HepG2 (cell line): ENCODE data around the gene C2orf92. TPM values are rescaled to one million over a fixed set of nuclear protein-coding genes. Genes with fewer than 3 reads are reported as not detected.

ENCODE experiments used
- ARID2 ChIP-seq: sonication (generic); formaldehyde crosslinking; IDR thresholded peaks from 2 replicates; pipeline ENCODE4 v1.8.1; 2022; ENCODE audit warnings: mild to moderate bottlenecking, missing genetic modification reagents, borderline replicate concordance
- FLYWCH1 ChIP-seq: sonication (generic); formaldehyde crosslinking; IDR thresholded peaks from 2 replicates; pipeline ENCODE4 v1.8.1; 2023; ENCODE audit warnings: mild to moderate bottlenecking, missing genetic modification reagents
- IRX3 ChIP-seq: sonication (generic); formaldehyde crosslinking; IDR thresholded peaks from 2 replicates; pipeline ENCODE4 v1.8.1; 2023; ENCODE audit warnings: mild to moderate bottlenecking, low read depth, missing genetic modification reagents, borderline replicate concordance
- KDM4B ChIP-seq: sonication (generic); formaldehyde crosslinking; IDR thresholded peaks from 2 replicates; pipeline ENCODE4 v1.4.0; 2020; ENCODE audit warnings: missing genetic modification reagents
- MEIS2 ChIP-seq: sonication (generic); formaldehyde crosslinking; IDR thresholded peaks from 2 replicates; pipeline ENCODE4 v1.9.0; 2021; ENCODE audit warnings: mild to moderate bottlenecking, missing genetic modification reagents
- NR2F2 ChIP-seq: IDR thresholded peaks from 2 replicates; pipeline ENCODE4 v1.6.1; 2012; ENCODE audit warnings: low read depth, inconsistent platforms, borderline replicate concordance
- TAF1 ChIP-seq: sonication (generic); formaldehyde crosslinking; IDR thresholded peaks from 2 replicates; pipeline ENCODE4 v1.4.0; 2020; ENCODE audit warnings: missing genetic modification reagents
- TARDBP ChIP-seq: sonication (generic); formaldehyde crosslinking; IDR thresholded peaks from 2 replicates; pipeline ENCODE4 v1.8.0; 2022; ENCODE audit warnings: mild to moderate bottlenecking, missing genetic modification reagents
- TP53 ChIP-seq: sonication (generic); formaldehyde crosslinking; conservative IDR thresholded peaks from 2 replicates; pipeline ENCODE4 v1.4.0; 2020; ENCODE audit warnings: missing genetic modification reagents
- ZNF180 ChIP-seq: sonication (generic); formaldehyde crosslinking; IDR thresholded peaks from 2 replicates; pipeline ENCODE4 v1.4.0; 2020; ENCODE audit warnings: low read depth, missing genetic modification reagents, borderline replicate concordance
- ZNF430 ChIP-seq: sonication (generic); formaldehyde crosslinking; IDR thresholded peaks from 2 replicates; pipeline ENCODE4 v1.9.0; 2021; ENCODE audit warnings: mild to moderate bottlenecking, missing genetic modification reagents
- ZNF550 ChIP-seq: sonication (generic); formaldehyde crosslinking; IDR thresholded peaks from 2 replicates; pipeline ENCODE4 v1.4.0; 2020; ENCODE audit warnings: mild to moderate bottlenecking, missing genetic modification reagents, borderline replicate concordance
- ZNF556 ChIP-seq: sonication (generic); formaldehyde crosslinking; IDR thresholded peaks from 2 replicates; pipeline ENCODE4 v1.4.0; 2020; ENCODE audit warnings: mild to moderate bottlenecking, missing genetic modification reagents, borderline replicate concordance
- ZNF83 ChIP-seq: sonication (generic); formaldehyde crosslinking; IDR thresholded peaks from 2 replicates; pipeline ENCODE4 v1.4.0; 2020; ENCODE audit warnings: missing genetic modification reagents, mild to moderate bottlenecking, borderline replicate concordance
- polyA plus RNA-seq, 8 experiments: library from polyadenylated mRNA; depleted of rRNA in 3 of 8; stranded (reverse) in 7 of 8; unstranded in 1 of 8; fragments of >200 nt; fragmentation: Illumina TruSeq in 4 of 8; extraction: Trizol in 4 of 8; gene quantifications; 2 replicates each; pipeline versions ENCODE4 v1.2.1 to v1.2.3, GENCODE V29; 2011 to 2016; ENCODE audit warnings: low read depth in 4 of 8, missing spikeins in 1 of 8, mixed read lengths in 1 of 8; ENCODE audit not compliant: insufficient read depth in 1 of 8
- total RNA-seq, 5 experiments: library from RNA; depleted of rRNA; stranded (reverse); fragments of >200 nt; fragmentation: Illumina TruSeq; extraction: Trizol; gene quantifications; 2 replicates each; pipeline ENCODE4 v1.2.3, GENCODE V29; 2016; ENCODE audit warnings: low read depth in 1 of 5
- TF ChIP-seq, protein P1 (sequence below): sonication (generic); formaldehyde crosslinking; IDR thresholded peaks from 2 replicates; pipeline ENCODE4 v1.4.0; 2020; ENCODE audit warnings: mild to moderate bottlenecking, missing genetic modification reagents
- TF ChIP-seq, protein P2 (sequence below): sonication (generic); formaldehyde crosslinking; IDR thresholded peaks from 2 replicates; pipeline ENCODE4 v1.4.0; 2020; ENCODE audit warnings: missing genetic modification reagents, low read depth, mild to moderate bottlenecking, borderline replicate concordance
- TF ChIP-seq, protein P3 (sequence below): sonication (generic); formaldehyde crosslinking; IDR thresholded peaks from 2 replicates; pipeline ENCODE4 v1.4.0; 2020; ENCODE audit warnings: missing genetic modification reagents
- TF ChIP-seq, protein P4 (sequence below): sonication (generic); formaldehyde crosslinking; IDR thresholded peaks from 2 replicates; pipeline ENCODE4 v1.4.0; 2020; ENCODE audit warnings: missing genetic modification reagents
- TF ChIP-seq, protein P5 (sequence below): sonication (generic); formaldehyde crosslinking; IDR thresholded peaks from 2 replicates; pipeline ENCODE4 v1.8.1; 2023; ENCODE audit warnings: missing genetic modification reagents, inconsistent platforms, borderline replicate concordance

C2orf92 gene
- total and polyA plus RNA-seq, 2 of the 13 experiments (the other 11 are each of a cell fraction or from before 2014, with no cell fraction given): 4.9 to 5.0 TPM

DNA sequence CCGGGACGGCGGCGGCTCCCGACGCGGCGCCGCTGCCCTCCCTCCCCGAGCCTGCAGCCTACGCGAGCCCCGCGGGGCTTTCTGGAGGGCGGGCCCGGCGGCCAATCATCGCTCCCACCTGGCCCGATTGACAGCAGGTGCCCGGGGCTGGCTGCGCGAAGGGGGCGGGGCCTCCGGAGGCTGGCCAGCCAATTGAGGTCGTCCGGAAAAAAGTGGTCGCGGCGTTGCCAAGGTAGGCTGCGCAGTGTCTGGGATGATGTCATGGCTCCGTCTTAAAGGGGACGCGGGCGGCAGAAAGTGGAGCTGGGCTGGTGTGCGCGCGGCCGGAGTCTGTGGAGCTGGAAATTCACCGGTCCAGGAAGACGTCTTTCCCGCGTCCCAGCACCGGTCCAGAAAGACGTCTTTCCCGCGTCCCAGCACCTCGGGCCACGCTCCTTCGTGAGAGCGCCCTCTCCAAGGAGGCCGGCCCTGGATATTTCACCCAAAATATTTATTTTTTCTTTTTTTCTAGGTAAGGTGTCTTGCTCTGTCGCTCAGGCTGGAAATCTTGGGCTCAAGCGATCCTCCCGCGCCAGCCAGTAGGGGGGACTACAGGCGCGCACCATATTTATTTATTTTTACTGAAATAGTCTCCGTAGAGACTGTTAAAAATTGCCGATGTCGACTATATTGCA lies 5.4 kb upstream of the C2orf92 start, which contains the start of gene ACTR1B (continued):
- TF ChIP-seq, protein P1, sequence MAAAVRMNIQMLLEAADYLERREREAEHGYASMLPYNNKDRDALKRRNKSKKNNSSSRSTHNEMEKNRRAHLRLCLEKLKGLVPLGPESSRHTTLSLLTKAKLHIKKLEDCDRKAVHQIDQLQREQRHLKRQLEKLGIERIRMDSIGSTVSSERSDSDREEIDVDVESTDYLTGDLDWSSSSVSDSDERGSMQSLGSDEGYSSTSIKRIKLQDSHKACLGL (CRISPR knock-in tag): peak; percentile 22; the same call in 1 of the 2 replicates
- TF ChIP-seq TP53 (CRISPR knock-in tag): 0 out of 2 replicates have a peak, but pooled peaks have one; percentile 74
- TF ChIP-seq, protein P2, sequence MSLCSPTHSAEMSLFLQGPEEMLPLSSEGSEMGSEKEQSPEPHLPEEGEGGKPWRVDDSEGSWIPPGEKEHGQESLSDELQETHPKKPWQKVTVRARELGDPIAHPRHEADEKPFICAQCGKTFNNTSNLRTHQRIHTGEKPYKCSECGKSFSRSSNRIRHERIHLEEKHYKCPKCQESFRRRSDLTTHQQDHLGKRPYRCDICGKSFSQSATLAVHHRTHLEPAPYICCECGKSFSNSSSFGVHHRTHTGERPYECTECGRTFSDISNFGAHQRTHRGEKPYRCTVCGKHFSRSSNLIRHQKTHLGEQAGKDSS (CRISPR knock-in tag): peak; percentile 83
- peak; percentile 32; the same call in 1 of the 2 replicates for TF ChIP-seq ZNF430 (CRISPR knock-in tag)
- peak; percentile 88 for TF ChIP-seq KDM4B
- peak; percentile 46; the same call in 1 of the 2 replicates for TF ChIP-seq ZNF556
- peak; percentile 80 for TF ChIP-seq TAF1 (CRISPR knock-in tag)
- TF ChIP-seq NR2F2: peak; percentile 48; the same call in 1 of the 2 replicates
- TF ChIP-seq TARDBP: peak; percentile 28; the same call in 1 of the 2 replicates
- TF ChIP-seq, protein P3, sequence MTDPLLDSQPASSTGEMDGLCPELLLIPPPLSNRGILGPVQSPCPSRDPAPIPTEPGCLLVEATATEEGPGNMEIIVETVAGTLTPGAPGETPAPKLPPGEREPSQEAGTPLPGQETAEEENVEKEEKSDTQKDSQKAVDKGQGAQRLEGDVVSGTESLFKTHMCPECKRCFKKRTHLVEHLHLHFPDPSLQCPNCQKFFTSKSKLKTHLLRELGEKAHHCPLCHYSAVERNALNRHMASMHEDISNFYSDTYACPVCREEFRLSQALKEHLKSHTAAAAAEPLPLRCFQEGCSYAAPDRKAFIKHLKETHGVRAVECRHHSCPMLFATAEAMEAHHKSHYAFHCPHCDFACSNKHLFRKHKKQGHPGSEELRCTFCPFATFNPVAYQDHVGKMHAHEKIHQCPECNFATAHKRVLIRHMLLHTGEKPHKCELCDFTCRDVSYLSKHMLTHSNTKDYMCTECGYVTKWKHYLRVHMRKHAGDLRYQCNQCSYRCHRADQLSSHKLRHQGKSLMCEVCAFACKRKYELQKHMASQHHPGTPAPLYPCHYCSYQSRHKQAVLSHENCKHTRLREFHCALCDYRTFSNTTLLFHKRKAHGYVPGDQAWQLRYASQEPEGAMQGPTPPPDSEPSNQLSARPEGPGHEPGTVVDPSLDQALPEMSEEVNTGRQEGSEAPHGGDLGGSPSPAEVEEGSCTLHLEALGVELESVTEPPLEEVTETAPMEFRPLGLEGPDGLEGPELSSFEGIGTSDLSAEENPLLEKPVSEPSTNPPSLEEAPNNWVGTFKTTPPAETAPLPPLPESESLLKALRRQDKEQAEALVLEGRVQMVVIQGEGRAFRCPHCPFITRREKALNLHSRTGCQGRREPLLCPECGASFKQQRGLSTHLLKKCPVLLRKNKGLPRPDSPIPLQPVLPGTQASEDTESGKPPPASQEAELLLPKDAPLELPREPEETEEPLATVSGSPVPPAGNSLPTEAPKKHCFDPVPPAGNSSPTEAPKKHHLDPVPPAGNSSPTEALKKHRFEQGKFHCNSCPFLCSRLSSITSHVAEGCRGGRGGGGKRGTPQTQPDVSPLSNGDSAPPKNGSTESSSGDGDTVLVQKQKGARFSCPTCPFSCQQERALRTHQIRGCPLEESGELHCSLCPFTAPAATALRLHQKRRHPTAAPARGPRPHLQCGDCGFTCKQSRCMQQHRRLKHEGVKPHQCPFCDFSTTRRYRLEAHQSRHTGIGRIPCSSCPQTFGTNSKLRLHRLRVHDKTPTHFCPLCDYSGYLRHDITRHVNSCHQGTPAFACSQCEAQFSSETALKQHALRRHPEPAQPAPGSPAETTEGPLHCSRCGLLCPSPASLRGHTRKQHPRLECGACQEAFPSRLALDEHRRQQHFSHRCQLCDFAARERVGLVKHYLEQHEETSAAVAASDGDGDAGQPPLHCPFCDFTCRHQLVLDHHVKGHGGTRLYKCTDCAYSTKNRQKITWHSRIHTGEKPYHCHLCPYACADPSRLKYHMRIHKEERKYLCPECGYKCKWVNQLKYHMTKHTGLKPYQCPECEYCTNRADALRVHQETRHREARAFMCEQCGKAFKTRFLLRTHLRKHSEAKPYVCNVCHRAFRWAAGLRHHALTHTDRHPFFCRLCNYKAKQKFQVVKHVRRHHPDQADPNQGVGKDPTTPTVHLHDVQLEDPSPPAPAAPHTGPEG: peak; percentile 96
- no peak for TF ChIP-seq ZNF550 (CRISPR knock-in tag)
- TF ChIP-seq, protein P4, sequence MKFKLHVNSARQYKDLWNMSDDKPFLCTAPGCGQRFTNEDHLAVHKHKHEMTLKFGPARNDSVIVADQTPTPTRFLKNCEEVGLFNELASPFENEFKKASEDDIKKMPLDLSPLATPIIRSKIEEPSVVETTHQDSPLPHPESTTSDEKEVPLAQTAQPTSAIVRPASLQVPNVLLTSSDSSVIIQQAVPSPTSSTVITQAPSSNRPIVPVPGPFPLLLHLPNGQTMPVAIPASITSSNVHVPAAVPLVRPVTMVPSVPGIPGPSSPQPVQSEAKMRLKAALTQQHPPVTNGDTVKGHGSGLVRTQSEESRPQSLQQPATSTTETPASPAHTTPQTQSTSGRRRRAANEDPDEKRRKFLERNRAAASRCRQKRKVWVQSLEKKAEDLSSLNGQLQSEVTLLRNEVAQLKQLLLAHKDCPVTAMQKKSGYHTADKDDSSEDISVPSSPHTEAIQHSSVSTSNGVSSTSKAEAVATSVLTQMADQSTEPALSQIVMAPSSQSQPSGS (CRISPR knock-in tag): peak; percentile 100
- TF ChIP-seq MEIS2: 0 out of 2 replicates have a peak, but pooled peaks have one; percentile 34
- 0 out of 2 replicates have a peak, but pooled peaks have one; percentile 40 for TF ChIP-seq ARID2 (CRISPR knock-in tag)
- no peak for TF ChIP-seq ZNF83
- TF ChIP-seq, protein P5, sequence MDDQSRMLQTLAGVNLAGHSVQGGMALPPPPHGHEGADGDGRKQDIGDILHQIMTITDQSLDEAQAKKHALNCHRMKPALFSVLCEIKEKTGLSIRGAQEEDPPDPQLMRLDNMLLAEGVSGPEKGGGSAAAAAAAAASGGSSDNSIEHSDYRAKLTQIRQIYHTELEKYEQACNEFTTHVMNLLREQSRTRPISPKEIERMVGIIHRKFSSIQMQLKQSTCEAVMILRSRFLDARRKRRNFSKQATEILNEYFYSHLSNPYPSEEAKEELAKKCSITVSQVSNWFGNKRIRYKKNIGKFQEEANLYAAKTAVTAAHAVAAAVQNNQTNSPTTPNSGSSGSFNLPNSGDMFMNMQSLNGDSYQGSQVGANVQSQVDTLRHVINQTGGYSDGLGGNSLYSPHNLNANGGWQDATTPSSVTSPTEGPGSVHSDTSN (CRISPR knock-in tag): peak; percentile 53; the same call in 1 of the 2 replicates
- no peak for TF ChIP-seq FLYWCH1
- no peak for TF ChIP-seq IRX3 (CRISPR knock-in tag)
- TF ChIP-seq ZNF180 (CRISPR knock-in tag): no peak; the same call in 1 of the 2 replicates
